IgD-negative memory B cell (primary cell): ENCODE measurements around the gene AFAP1L1. TPM values are rescaled to one million over a fixed set of nuclear protein-coding genes. Genes with fewer than 3 reads are reported as not detected.
A peak's percentile ranks its signal among the peaks of the same experiment; 100 is the strongest.
"Not testable (repeated sequence)": the region's sequence is repeated elsewhere in the genome, so short reads cannot be mapped to it uniquely, and the experiment has no call there.

ENCODE experiments used
- H3K27ac Mint-ChIP-seq, 3 donors: one replicate each; pipeline ENCODE4 v1.8.0; 2020 to 2022; ENCODE audit warnings: mild to moderate bottlenecking in 3 of 3, mixed read lengths in 3 of 3, moderate library complexity in 1 of 3
- H3K27me3 Mint-ChIP-seq: one replicate; pipeline ENCODE4 v1.8.0; 2021; ENCODE audit warnings: mixed read lengths
- H3K36me3 Mint-ChIP-seq: one replicate; pipeline ENCODE4 v1.8.0; 2020; ENCODE audit warnings: mild to moderate bottlenecking, mixed read lengths
- H3K4me1 Mint-ChIP-seq, 3 donors: one replicate each; pipeline ENCODE4 v1.8.0; 2020 to 2022; ENCODE audit warnings: mixed read lengths in 3 of 3, mild to moderate bottlenecking in 1 of 3
- H3K4me3 Mint-ChIP-seq, 4 donors: one replicate each; pipeline ENCODE4 v1.8.0; 2020 to 2022; ENCODE audit warnings: mild to moderate bottlenecking in 4 of 4, mixed read lengths in 4 of 4, moderate library complexity in 3 of 4
- H3K9me3 Mint-ChIP-seq, 3 donors: one replicate each; pipeline ENCODE4 v1.8.0; 2020 to 2021; ENCODE audit warnings: mixed read lengths in 3 of 3, mild to moderate bottlenecking in 1 of 3
- polyA plus RNA-seq: library from polyadenylated mRNA; unstranded; fragments of 300-500 nt; fragmentation: Illumina TruSeq; gene quantifications from one replicate; pipeline ENCODE4 v1.2.3, GENCODE V29; 2021

AFAP1L1 gene
- polyA plus RNA-seq, 1 donor from 2014 or later: not detected

DNA sequence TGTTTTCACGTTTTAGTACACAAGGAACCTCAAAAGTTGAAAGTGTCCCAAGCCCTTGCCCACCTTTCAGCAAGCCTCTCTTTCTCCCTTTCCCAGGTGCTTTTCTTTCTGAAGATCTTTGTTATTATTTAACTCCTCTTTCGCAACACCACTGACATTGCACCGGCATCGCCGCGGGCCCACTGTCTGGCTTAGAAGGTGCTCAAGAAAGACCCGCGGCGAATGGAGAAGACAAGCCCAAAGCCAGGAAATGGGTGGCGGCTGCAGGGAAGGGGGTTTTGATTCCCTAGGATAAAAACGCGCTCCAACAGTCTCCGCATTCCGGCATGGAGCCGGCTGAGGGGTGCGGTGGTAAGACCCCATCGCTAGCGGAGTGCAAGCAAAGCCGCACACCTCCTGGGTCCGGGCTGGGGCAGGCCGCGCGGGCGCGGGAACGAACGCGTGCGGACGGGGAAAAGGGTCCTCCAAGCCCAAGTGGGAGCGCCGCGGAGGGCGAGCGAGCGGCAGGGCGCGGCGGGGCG is 404 bp upstream of the AFAP1L1 start:
- Mint-ChIP-seq H3K9me3 (peaks cover 3 to 13% (median 8%) of the 10 kb centered on the region in 3 donors), H3K27me3 (peaks cover 28% of the 10 kb centered on the region), H3K4me1 (peaks cover 7 to 10% (median 10%) of the 10 kb centered on the region in 3 donors), H3K27ac (no peak overlapping the region), H3K4me3 (peak overlapping the region; percentile 13 to 54 (median 29)), H3K36me3 (peaks cover 8% of the 10 kb centered on the region)

DNA sequence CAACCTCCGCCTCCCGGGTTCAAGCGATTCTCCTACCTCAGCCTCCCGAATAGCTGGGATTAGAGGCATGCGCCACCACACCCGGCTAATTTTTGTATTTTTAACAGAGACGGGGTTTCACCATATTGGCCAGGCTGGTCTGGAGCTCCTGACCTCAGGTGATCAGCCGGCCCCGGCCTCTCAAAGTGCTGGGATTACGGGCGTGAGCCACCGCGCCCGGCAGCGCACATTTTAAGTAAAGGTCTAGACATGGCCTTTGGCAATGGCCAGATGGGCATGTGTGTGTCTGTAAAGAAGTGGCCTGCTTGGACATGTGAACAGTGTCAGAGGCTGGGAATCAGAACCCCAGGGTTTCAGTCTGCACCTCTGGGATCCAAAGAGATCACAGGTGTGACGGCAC is 1.1 kb downstream of the AFAP1L1 start:
- peaks cover 7 to 10% (median 10%) of the 10 kb centered on the region in 3 donors for H3K4me1 Mint-ChIP-seq
- not testable (repeated sequence) for H3K9me3 Mint-ChIP-seq, H3K27ac Mint-ChIP-seq, H3K36me3 Mint-ChIP-seq
- H3K27me3 Mint-ChIP-seq: peaks cover 26% of the 10 kb centered on the region
- peak overlapping the region in 2 of 4 donors; percentile 17 to 47 for H3K4me3 Mint-ChIP-seq

DNA sequence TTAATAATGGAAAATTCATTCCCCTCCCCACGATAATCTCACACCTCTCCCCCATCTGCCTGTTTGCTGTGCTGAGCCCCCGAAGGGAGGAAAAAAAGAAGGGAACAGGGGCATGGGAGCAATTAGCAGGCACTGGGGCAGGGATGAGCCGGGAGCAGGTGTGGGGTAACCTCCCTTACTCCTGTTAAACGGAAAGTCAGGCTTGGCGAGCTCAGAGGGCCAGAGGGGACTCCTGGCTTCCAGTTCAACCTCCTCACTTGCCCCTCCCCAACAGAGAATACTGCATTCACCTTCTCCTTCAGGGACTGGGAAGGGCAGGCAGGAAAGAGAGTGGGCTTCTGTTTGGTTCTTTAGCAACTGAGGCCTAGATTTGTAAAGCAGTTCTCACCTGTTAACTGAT is 1.6 kb downstream of the AFAP1L1 start:
- Mint-ChIP-seq H3K27me3 (peaks cover 26% of the 10 kb centered on the region), H3K36me3 (peaks cover 4% of the 10 kb centered on the region), H3K4me3 (no peak overlapping the region), H3K4me1 (peaks cover 7 to 10% (median 10%) of the 10 kb centered on the region in 3 donors), H3K9me3 (peaks cover 3 to 9% (median 5%) of the 10 kb centered on the region in 3 donors), H3K27ac (no peak overlapping the region)

DNA sequence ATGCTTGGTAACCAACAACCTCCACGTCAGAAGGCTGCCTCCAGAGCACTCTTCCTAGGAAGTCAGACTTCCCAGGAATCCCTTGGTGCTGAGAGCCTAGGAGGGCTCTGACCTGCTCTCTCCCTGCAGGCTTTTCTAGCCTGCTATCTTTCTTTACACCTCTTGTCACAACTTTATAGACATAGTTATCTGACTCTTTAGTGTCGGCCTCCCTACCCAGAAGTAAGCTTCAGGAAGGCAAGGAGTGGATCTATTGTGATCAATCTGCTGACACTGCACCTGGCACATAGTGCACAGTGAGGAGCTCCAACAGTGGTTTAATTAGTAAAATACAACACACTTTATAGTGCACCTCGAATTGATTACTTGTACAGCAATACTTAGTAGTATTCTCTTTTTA is 2.3 kb downstream of the AFAP1L1 start:
- H3K27me3 Mint-ChIP-seq: peaks cover 29% of the 10 kb centered on the region
- H3K4me3 Mint-ChIP-seq: peak overlapping the region in 2 of 4 donors; percentile 14 to 70
- H3K36me3 Mint-ChIP-seq: peaks cover 4% of the 10 kb centered on the region
- peak overlapping the region in 1 of 3 donors; percentile 46 for H3K27ac Mint-ChIP-seq
- H3K4me1 Mint-ChIP-seq: peaks cover 7 to 10% (median 10%) of the 10 kb centered on the region in 3 donors
- peaks cover 0 to 5% (median 3%) of the 10 kb centered on the region in 3 donors for H3K9me3 Mint-ChIP-seq

DNA sequence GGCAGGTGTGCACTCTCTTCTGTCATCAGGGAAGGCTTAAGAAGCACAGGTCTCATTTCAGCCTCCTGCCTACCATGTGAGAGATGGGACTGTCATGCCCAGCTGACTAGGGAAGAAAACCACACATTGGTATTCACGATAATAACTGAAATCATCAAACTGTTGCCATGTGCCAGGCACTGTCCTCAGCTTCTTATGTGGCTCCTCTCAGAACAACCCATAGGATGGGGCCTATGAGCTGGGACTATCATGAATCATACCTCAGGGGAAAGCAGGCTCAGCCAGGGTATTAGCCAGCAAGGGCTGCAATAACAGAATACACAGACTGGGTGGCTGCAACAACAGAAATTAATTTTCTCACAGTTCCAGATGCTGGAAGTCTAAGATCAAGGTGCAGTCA is 3.3 kb downstream of the AFAP1L1 start:
- Mint-ChIP-seq H3K36me3 (peaks cover 4% of the 10 kb centered on the region), H3K4me3 (no peak overlapping the region), H3K27me3 (peaks cover 29% of the 10 kb centered on the region), H3K27ac (no peak overlapping the region), H3K9me3 (peaks cover 0 to 5% (median 0%) of the 10 kb centered on the region in 3 donors), H3K4me1 (peaks cover 7 to 10% (median 10%) of the 10 kb centered on the region in 3 donors)

DNA sequence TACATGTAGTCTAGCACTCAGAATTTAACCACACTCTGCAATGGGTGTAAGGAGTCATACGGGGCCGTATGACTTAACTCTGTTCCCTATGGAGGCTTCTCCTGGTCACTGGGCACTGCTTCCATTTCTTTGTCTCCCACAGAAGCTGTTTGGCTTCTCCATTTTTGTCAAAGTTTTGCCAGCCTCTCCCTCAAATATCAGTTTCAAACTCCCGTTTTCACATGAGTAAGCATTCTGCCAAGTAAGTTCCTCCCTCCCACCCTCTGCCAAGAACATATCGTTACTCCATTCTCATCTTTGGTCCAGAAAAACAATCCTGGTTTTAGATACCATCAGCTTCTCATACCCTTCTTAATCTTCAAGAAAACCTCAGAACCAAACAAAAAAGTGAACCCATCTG is 6.1 kb downstream of the AFAP1L1 start:
- Mint-ChIP-seq H3K27me3 (peaks cover 23% of the 10 kb centered on the region), H3K36me3 (peaks cover 4% of the 10 kb centered on the region), H3K27ac (no peak overlapping the region), H3K9me3 (peaks cover 0 to 5% (median 0%) of the 10 kb centered on the region in 3 donors), H3K4me1 (peaks cover 0 to 4% (median 0%) of the 10 kb centered on the region in 3 donors), H3K4me3 (peak overlapping the region in 1 of 4 donors; percentile 8)

DNA sequence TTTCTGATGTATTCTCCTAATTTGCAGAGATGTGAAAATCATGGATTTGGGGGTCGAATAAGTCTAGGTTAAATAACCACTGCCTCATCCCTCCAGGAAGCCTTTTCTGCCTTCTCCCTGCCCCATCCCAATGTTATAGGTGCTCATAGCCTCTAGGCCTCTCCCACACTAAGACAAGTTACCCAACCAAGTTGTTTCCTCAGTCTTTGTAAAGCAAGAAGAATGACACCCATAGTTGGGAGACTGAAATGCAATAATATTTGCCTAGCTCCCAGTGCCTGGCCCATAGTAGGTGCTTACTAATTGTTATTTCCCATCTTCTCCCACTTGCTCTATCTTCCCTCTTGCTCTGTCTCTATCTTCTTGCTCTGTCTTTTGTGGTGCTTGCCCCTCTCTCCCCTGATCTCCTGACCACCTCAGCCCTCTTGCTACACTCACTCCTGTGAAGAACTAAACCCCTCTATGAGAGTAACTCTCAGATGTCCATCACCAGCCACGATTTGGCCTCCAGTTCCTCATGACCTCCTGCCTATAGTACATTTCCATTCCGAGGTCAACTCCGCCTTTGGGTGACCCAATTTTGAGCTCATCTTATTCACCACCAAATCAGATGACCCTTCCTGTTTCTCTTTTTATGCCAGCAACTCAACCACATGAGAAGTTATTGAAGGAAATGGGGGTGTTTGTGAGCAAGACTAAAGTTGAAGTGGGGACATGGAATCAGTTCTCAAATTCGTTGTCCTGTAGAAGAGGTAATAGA is 7.0 kb downstream of the AFAP1L1 start:
- H3K4me1 Mint-ChIP-seq: peaks cover 0 to 4% (median 0%) of the 10 kb centered on the region in 3 donors
- H3K27ac Mint-ChIP-seq: no peak overlapping the region
- H3K4me3 Mint-ChIP-seq: peak overlapping the region in 1 of 4 donors; percentile 8
- peaks cover 17% of the 10 kb centered on the region for H3K27me3 Mint-ChIP-seq
- peaks cover 4% of the 10 kb centered on the region for H3K36me3 Mint-ChIP-seq
- peaks cover 0 to 5% (median 0%) of the 10 kb centered on the region in 3 donors for H3K9me3 Mint-ChIP-seq

DNA sequence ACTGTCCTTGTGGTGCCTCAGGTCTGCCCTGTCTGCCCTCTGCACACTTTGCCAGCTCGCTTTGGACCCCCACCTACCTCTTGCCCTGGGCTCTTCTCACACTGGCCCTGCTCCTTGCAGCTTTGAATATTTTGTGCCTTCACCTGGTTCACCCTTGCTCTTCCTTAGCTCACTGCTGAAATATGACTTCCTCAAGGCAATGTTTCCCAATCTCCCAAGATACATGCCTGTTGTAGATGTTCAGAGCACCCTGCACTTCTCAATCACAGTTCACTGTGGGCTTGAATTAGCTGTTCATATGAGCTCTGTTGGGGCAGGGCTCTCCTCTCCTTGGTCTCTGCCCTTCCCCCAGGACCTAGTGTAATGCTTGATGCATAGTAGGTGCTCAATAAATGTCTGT is 8.0 kb downstream of the AFAP1L1 start:
- Mint-ChIP-seq H3K27ac (no peak overlapping the region), H3K36me3 (peaks cover 2% of the 10 kb centered on the region), H3K4me3 (no peak overlapping the region), H3K27me3 (peaks cover 19% of the 10 kb centered on the region), H3K9me3 (peaks cover 0 to 5% (median 0%) of the 10 kb centered on the region in 3 donors), H3K4me1 (no peaks in the 10 kb centered on the region)

DNA sequence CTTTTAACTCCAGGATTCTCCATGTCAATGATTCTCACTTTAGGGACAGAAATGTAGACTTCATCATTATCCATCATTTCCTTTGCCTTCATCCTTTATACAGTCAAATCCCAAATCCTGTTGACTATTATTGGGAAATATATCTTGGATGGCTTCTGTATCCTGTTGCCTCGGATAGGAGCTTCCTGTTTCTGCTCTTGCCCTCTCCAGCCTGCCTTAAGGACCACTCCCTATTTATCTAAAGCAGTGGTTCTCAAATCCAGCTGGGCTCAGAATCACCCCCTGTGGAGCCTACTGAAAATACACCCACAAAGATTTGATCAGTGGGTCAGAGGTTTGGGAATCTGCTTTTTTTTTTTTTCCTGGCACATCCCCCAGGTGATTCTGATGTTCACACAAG is 8.5 kb downstream of the AFAP1L1 start:
- Mint-ChIP-seq H3K36me3 (no peaks in the 10 kb centered on the region), H3K4me3 (no peak overlapping the region), H3K9me3 (peaks cover 0 to 5% (median 0%) of the 10 kb centered on the region in 3 donors), H3K27me3 (peaks cover 19% of the 10 kb centered on the region), H3K27ac (no peak overlapping the region), H3K4me1 (no peaks in the 10 kb centered on the region)

DNA sequence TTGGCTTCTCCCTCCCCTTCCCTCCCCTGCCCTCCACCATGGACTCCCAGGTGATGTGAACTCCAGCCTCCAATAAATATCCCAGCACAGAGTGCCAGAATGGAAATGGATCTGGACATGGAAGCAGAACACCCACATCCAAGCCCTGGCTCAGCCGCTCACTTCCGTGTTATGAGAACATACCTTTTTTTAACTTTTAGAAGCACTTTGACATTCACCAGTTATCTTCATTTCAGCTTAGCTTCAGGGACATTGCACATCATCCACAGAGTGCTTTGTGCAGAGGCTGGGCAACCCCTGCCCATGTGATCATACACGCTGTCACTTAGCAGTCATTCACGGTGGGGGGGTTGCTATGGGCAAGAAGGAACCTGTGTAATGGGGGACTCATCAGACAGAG is 9.1 kb downstream of the AFAP1L1 start:
- Mint-ChIP-seq H3K36me3 (no peaks in the 10 kb centered on the region), H3K27ac (no peak overlapping the region), H3K4me3 (no peak overlapping the region), H3K9me3 (peaks cover 0 to 5% (median 0%) of the 10 kb centered on the region in 3 donors), H3K4me1 (no peaks in the 10 kb centered on the region), H3K27me3 (peaks cover 19% of the 10 kb centered on the region)

DNA sequence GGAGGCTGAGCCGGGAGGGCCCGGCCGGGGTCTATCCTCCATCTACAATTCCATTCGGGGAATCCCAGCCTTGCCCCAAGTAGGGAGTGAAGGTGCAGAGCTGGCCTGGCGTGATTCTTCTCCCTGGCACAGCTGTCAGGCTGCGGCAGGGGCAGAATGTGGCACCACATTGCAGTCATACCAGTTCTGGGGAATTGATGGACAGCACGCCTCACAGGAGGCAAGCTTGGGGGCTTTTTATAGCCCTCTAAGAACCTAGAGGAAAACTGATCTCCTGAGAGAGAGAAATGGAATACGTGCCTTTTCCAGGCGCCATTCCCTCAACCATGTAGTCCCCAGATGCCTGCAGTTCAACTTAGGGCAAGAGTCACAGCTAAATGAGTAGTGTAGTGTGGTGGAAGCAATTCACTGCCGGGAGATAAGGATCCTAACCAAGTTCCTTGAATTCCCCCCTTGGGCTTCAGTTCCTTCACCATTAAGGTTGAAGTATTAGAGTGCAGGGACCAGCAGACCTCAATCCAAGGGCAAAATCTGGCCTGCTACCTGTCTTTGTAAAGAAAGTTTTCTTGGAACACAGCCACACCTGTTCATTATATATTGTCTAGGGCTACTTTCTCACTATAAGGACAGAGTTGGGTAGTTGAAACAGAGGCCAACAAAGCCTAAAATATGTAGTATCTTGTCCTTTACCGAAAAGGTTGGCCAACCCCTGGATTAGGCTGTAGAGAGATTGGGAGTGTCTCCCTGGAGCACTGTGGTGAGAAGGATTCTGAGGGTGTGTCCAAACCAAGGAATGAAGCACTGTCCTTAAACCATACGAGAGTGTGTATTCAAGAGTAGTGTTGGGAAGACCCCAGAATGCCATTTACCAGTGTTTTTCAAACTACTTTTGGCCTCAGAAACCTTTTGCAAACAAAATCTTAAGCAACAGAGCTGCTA is 10.6 kb downstream of the AFAP1L1 start:
- Mint-ChIP-seq H3K9me3 (peaks cover 0 to 5% (median 0%) of the 10 kb centered on the region in 3 donors), H3K27ac (no peak overlapping the region), H3K27me3 (peaks cover 19% of the 10 kb centered on the region), H3K4me1 (no peaks in the 10 kb centered on the region), H3K4me3 (no peak overlapping the region), H3K36me3 (no peaks in the 10 kb centered on the region)

DNA sequence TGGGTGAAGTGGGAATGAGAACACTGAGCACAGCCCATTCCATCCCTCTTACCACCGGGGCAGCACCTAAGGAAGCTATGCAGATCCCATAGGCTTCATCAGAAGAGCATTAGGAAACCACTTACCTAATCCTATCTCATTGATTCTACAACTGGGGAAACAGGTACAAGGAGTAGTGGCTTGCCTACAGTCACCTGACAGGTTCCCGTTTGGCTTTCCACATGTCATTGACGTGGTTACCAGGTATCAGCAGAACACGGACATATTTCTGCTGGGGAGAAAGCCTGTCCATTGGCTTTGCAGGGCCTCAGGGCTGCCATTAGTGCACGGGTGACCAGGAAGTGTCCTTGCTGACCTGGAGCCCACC is 11.3 kb downstream of the AFAP1L1 start:
- Mint-ChIP-seq H3K27ac (no peak overlapping the region), H3K36me3 (no peaks in the 10 kb centered on the region), H3K4me1 (no peaks in the 10 kb centered on the region), H3K27me3 (peaks cover 19% of the 10 kb centered on the region), H3K4me3 (no peak overlapping the region), H3K9me3 (peaks cover 0 to 5% (median 0%) of the 10 kb centered on the region in 3 donors)

DNA sequence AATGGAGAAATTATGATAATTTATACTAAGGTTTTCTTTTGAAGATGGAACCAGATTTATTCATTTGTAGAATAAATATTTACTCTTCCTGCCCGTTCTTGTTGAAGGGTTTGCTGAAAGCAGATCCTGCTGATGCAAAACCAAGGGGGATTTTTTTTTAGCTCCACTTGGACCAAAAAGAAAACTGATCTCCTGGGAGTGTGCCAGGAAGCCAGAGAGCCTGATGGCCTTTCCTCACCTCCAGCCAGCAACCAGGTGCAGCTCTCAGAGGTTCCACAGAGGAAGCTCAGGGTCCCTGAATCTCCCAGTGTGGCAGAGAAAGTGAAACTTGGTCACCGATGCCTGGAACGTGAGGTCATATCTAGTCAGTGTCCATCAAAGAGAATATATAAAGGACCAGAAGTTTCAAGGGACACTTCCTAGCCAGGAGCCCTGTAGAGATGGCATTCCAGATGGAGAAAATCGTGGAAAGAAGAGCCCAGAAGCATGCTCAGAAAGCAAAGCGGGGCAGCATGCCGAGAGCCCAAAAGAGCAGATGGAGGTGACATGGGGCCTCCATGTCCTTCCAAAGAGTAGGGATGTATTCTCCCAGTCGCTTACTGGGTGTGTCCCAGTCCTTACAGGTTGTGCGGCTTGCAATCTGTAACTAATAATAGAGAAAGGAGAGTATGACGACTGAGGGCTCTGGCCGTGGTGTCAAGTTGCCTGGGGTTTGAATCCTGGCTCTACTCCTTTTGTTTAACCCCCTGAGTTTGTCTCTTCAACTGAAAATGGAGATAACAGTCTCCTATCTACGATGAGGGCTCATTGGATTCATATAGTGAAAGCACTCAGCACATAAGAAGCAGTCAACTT is 12.2 kb downstream of the AFAP1L1 start:
- peaks cover 0 to 3% (median 0%) of the 10 kb centered on the region in 3 donors for H3K9me3 Mint-ChIP-seq
- H3K27ac Mint-ChIP-seq: no peak overlapping the region
- peaks cover 17% of the 10 kb centered on the region for H3K27me3 Mint-ChIP-seq
- no peaks in the 10 kb centered on the region for H3K4me1 Mint-ChIP-seq
- no peaks in the 10 kb centered on the region for H3K36me3 Mint-ChIP-seq
- H3K4me3 Mint-ChIP-seq: no peak overlapping the region

DNA sequence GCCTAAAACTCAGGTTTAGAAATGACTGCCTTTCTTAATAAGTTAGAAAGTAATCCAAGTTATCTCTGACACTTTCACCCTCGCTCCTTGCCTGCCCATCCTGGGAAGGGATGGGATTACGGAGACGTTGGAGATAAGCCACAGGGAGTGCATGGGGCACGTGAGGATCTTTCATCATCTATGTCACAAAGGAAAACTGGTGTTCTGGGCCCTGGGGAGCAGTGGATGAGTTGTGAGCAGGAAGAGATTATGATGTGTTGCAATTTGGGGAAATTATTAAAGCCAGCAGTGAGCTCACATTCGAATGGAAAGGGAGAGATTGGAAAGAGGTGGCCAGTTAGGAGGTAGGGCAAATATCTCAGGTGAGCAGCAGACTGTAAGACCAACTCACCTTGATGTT is 12.8 kb downstream of the AFAP1L1 start:
- H3K4me3 Mint-ChIP-seq: no peak overlapping the region
- H3K27me3 Mint-ChIP-seq: peaks cover 17% of the 10 kb centered on the region
- no peaks in the 10 kb centered on the region for H3K4me1 Mint-ChIP-seq
- H3K27ac Mint-ChIP-seq: no peak overlapping the region
- peaks cover 0 to 3% (median 0%) of the 10 kb centered on the region in 3 donors for H3K9me3 Mint-ChIP-seq
- H3K36me3 Mint-ChIP-seq: no peaks in the 10 kb centered on the region
